Stimulated activated CD8-positive, alpha-beta memory T cell treated with anti-CD3 and anti-CD28 coated beads, Interleukin-4, amount 100 ng/mL, for 1 hour (primary cell): ENCODE data around the gene NLRX1.
"Not testable (repeated sequence)": the region's sequence is repeated elsewhere in the genome, so short reads cannot be mapped to it uniquely, and the experiment has no call there.

ENCODE experiments used
- DNase-seq, 2 donors: peaks; one replicate each; pipeline ENCODE4 v3.0.0-alpha.2; 2020; ENCODE audit warnings: low read depth in 2 of 2, low spot score in 1 of 2

The NLRX1 gene

DNA sequence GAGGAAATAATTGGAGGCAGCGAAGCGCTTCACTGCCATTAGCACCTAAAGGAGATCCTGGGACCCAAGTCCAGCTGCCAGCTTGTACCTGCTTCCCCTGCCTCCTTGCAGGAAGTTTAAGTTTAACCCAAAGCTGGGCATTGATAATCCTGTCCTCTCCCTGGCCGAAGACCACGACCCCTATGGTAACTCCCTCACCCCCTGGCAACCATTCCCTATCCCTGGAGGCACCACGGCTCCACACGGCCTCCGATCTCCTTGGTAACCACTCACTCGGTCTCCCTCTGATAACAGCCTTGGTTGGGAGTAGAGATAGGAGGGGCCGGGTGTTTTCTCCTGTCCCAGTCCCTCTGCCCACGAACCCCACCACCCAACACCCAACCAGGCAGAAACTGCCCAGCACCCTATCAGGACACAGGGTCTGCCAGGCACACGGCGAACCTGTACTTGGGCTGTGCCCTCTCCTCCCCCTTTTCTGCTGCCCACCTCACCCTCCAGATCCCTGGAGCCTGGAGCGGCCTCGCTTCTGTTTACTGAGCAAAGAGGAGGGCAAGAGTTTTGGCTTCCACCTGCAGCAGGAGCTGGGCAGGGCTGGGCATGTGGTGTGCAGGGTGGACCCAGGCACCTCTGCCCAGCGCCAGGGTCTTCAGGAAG is 17.6 kb downstream of the NLRX1 start:
- no peak for DNase-seq

DNA sequence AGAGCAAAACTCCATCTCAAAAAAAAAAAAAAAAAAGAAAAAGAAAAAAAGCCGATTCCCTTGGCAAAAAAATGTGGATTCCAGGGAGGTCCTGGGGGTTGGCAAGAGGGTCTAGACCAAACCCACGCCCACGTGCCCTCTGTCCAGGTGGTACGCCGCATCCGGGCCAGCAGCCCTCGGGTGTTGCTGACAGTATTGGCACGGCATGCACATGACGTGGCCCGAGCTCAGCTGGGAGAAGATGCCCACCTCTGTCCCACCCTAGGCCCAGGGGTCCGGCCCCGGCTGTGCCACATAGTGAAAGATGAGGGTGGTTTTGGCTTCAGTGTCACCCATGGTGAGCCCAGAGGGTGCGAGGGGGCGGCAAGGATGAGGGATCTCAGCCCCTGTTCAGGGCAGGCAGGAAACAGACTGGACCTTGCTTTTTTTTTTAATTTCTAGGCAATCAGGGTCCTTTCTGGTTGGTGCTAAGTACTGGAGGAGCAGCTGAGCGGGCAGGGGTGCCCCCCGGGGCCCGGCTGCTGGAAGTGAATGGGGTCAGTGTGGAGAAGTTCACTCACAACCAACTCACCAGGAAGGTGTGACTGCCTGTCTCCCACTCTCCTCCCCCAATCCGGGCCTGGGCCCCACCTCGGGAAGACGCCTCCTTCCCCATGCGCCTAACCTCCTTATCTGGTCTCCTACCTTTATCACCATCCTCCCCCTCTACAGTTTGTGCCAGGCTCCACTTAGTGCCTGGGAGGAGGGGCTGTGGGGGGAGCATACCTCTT is 18.8 kb downstream of the NLRX1 start:
- DNase-seq, result no peak

DNA sequence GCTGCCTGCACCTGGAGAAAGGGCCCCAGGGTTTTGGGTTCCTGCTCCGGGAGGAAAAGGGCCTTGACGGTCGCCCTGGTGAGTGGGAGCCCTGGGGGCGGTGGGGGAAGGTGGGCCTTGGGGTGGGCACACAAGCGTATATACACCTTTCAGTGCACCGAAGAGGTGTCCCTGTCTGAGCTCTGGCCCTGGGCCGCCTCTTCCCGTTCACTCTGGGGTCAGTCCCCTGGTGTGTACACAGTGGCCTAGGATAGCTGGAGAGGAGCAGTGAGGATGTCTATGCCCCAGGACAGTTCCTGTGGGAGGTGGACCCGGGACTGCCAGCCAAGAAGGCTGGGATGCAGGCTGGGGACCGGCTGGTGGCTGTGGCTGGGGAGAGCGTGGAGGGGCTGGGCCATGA is 19.5 kb downstream of the NLRX1 start:
- DNase-seq, result no peak

DNA sequence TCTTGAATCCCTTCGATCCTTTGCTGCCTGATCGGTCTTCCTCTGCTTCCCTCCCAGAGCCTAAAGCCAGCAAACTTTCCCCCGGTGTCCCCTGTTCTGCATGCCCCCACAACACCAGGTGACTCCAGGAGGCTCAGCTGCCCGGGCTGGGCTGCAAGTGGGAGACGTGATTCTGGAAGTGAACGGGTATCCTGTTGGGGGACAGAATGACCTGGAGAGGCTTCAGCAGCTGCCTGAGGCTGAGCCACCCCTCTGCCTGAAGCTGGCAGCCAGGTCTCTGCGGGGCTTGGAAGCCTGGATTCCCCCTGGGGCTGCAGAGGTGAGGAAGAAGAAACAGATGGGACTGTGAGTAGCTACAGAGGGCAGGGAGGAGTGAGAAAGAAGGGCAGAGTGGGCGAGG is 20.4 kb downstream of the NLRX1 start:
- DNase-seq, result no peak

DNA sequence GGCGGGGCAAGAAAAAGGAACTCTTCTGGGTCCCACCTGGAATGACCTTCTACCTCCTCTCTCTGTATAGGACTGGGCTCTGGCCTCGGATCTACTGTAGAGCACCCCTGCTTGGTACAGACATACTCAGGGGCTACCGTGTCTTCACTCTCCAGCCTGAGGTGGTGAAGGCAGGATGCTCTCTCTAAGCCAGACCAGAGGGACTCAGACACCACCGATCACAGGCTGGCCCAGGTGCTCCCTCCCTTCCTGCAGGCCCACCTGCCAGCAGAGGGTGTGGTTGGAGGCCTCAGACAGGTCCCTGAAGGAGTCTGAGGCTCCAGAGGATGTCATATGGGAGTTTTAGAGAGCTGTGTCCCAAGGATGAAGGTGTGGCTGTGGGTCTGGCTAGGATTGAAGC is 20.9 kb downstream of the NLRX1 start:
- DNase-seq, result no peak

DNA sequence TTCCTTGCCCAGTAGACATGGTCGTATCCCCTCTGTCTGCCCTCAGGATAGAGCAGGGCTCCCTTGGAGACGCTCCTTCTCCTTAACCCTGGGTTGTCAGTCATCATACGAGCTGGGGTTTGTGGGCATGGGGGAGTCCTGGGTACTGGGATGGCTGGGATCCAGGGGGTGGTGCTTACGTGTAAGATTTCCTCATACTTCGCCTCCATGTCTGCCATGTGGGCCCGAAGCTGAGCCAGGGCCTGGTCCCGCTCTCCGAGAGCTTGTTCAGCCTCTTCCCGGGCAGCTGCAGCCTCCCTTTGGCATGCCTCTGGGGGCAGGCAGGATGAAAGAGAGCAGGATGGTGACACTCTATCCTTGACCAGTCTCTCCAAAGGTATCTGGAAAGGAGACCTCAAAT is 22.0 kb downstream of the NLRX1 start:
- DNase-seq, result no peak

DNA sequence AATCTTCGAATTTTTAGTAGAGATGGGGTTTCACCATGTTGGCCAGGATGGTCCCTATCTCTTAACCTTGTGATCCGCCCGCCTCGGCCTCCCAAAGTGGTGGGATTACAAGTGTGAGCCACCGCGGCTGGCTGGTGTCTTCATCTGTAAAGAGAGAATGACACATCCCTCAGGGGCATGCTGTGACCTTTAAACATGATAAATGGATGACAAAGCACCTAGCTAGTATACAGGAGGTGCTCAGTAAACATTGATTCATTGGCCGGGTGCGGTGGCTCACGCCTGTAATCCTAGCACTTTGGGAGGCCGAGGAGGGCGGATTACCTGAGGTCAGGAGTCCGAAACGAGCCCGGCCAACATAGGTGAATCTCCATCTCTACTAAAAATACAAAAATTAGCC is 22.7 kb downstream of the NLRX1 start:
- not testable (repeated sequence) for DNase-seq

DNA sequence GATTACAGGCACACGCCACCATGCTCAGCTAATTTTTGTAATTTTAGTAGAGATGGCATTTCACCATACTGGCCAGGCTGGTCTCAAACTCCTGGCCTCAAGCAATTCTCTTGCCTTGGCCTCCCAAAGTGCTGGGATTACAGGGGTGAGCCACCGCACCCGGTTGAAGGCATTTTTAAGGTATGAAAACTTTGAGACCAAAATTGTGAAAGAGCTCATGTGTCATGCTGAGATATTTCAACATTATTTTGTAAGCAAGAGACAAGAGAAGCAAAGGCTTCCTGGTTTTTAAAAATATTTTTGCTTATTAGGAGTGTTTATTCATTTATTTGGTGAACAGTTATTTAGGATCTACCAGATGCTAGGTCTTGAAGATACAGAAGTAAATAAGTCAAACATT is 23.6 kb downstream of the NLRX1 start:
- no peak for DNase-seq

DNA sequence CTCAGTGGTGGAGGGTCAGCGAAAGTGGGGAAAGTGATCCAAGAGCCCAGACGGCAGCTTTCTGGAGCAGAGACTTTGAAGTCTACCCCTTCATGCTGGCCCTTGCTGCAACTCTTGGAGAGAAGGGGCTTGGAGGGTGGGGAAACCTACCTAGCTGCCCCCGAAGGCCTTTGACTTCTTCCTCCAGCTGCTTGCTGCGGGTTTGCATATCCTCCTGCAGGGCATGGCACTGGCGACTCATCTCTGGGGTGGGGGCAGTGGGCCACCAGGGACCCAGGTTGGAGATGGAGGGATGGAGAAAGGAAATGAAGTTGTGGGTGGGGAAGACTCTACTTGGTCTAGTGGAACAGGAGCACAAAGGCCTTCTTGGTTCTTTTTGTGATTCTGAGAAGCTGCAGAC is 24.5 kb downstream of the NLRX1 start:
- DNase-seq, result no peak

DNA sequence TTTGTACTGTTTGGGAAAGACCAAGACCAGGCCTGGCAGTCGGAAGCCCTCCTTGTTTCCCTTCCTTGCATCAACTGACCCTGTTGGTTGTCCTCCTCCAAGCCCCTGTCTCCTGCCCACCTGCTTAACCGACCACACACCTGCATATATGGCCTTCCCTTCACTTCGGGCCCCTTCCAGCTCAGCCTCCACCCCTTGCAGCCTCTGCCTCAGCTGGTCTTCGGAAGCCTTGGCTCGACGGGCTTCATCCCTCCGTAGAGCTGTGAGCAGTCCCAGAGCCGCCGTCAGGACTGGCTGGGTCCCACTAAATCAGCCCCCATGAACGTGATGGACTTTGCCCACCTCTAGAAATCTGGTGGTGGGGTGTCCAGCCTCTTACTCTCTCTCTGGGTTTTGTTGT is 25.1 kb downstream of the NLRX1 start:
- no peak for DNase-seq

DNA sequence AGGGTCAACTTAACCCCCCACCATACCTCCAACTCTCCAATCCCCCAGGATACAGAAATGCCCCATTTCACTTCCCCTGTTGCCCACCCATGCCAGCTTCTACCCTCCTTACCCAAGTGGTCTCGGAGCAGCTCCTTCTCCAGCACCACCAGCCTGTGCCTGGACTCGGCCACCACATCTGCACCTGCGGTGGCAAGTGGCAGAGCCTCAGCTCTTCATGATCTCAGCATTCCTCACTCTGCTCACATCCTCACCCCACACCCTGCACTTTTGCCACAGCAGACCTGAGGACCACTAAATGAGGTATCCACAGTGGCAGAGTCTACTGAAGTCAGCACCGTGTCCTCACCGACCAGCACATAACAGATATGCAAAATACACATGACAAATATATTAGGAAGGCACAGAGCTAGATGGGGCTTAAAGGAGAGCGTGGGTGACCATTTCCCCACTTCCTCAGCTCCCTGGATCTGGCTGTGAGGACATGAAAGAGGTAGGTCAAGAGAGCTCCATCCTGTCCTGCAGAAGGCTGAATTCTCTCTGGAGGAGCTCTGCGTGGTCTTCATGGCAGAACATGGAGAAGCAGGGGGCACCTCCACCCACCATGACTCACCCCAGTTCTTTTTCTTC is 26.4 kb downstream of the NLRX1 start:
- no peak for DNase-seq

DNA sequence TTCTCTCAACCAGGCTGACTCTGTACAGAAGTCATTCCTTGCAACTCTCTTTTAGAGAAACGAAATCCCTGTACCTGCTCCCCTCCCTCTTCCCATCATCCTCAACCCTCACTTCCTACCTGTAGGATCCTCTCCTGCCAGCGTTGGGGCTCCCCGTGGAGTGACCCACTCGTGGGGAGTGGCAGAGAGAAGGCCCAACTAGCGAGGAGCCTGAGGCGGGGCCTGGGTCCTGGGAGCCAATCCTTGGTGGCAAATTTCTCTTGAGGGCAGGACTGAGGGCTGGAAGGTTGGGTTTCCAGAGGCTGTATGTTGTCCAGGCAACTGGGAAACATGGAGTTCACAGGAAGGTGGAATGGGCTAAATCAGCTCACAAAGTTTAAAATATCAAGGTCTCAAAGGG is 27.2 kb downstream of the NLRX1 start:
- DNase-seq, result no peak

DNA sequence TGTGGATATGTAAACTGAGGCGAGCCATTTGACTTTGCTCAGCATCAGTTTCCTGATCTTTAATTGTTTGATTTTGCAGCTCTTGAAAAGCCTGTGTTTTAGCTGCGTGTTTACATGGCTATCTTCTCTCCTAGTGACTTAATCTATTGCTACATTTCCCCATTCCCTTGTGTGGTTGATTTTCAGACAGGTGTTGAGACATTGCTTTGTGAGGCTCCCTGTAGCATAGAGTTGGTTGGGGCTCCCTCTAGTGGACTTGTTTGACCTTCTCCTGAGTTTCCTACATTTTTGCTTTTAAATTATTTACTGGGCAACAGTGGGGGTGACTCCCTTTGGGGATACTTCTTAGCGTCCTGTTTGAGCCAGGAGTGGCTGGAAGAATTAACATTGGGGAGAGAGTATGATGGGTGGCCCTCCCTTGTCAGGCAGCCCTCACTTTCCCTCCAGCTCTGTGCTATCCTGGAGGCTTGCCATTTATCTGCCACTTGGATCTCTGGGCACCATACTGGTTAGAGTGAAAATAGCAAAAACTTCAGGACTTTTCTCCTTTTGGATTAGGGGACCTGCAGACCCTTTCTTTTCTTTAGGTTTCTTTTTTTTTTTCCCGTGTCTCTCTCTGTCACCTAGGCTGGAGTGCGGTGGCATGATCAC is 28.4 kb downstream of the NLRX1 start:
- peak in 1 of 2 donors; percentile 33 for DNase-seq

DNA sequence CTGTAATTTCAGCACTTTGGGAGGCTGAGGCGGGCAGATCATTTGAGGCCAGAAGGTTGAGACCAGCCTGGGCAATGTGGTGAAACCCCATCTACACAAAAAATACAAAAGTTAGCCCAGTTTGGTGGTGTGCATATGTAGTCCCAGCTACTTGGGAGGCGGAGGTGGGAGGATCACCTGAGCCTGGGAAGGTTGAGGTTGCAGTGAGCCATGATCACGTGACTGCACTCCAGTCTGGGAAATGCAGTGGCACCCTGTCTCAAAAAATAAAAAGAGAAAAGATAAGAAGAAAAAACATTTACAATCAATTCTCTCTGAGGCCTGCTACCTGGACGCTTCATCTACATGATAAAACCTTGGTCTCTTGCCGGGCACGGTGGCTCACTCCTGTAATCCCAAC is 30.4 kb downstream of the NLRX1 start:
- no peak for DNase-seq

DNA sequence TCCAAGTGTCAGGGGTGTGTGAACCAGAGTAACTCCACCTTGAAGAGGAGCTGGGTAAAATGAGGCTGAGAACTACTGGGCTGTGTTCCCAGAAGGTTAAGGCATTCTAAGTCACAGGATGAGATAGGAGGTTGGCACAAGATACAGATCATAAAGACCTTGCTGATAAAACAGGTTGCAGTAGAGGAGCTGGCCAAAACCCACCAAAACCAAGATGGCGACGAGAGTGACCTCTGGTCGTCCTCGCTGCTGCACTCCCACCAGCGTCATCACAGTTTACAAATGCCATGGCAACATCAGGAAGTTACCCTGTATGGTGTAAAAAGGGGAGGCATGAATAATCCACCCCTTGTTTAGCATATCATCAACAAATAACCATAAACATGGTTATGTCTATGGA is 32.7 kb downstream of the NLRX1 start:
- DNase-seq, result not testable (repeated sequence)

DNA sequence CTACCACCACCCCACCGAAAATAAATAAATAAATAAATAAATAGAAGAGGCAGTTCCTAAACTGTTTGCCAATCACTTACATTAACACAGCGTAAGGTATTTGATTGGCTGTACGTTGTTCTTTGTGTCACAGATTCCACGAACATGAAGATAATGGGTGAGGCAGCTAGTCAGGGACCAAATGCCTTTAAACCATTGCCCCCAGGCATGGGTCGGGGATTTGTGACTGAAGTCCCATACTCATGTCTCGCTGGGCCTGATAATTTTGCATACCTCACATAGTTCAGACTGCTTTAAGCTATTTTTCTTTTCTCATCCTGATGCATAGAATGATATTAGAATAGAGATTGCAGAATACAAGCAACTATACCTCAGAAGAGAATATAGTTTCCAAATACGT is 34.0 kb downstream of the NLRX1 start:
- DNase-seq, result no peak

DNA sequence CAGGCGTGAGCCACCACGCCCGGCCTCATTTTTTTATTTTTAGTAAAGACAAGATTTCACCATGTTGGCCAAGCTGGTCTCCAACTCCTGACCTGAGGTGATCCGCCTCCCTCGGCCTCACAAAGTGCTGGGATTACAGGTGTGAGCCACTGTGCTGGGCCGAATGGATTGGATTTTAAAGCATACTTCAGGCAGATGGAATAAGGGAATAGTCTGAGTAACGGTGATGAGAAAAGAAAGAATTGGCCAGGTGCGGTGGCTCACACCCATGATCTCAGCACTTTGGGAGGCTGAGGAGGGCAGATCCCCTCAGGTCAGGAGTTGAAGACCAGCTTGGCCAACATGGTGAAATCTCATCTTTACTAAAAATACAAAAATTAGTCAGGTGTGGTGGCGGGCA is 35.5 kb downstream of the NLRX1 start:
- DNase-seq, result no peak

DNA sequence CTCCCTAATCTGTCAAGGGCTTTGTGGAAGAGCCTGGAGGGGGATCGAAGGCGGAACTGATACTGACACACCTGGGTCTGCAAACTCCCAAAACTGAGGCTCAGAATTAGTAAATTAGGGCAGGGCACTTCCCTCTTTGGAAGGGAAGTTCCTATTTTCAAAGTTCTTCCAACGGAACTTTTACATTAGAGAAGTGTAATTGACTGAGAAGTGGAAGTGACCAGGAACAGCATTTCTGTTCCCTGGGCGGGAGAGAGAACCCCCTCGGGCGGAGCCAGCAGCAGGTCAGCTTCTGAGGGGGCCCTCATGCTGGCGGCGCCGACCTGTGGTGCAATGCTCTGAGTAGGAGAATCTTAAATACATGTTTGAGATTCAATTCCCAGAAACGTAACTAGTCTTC is 36.6 kb downstream of the NLRX1 start:
- no peak for DNase-seq

DNA sequence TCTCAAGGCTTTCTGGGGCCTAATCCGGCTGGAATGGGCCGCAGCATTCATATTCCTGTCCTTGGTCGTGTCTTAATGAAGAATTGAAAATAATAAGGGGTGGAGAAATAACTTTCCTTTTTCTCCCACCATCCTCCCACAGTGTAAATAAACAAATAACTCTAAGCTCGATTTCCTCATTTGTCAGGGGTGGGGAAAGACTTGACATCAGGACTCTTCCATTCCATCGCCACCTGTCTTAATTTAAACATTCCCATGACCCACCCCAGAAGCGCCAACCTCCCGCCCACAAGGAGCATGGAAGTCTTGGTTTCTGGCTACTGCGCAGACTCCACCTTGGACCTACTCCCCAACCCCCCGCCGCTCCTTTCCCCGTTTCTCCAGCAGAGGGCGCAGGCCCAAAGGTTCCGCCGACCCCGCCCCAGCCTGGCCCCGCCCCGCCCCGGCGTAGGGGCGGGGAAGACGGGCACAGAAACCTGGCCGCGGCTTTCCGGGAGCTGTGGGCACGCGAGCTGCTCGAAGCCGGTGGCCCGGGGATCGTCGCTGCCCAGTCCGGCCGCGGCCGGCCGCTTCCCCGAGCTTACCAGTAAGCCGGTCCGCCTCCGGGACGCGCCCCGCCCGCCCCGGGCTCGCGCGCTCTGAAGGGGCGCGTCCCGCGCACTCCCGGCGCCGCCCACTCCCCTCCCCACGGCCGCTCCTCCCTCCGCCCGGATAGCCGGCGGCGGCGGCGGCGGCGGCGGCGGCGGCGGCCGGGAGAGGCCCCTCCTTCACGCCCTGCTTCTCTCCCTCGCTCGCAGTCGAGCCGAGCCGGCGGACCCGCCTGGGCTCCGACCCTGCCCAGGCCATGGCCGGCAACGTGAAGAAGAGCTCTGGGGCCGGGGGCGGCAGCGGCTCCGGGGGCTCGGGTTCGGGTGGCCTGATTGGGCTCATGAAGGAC is 37.3 kb downstream of the NLRX1 start, which contains the start of gene CBL:
Gene CBL (plus strand): TSS at position 766 of the 937 bp plus-strand sequence. CDS start 79 bp downstream, at position 845.
- DNase-seq, result peak; percentile 97

DNA sequence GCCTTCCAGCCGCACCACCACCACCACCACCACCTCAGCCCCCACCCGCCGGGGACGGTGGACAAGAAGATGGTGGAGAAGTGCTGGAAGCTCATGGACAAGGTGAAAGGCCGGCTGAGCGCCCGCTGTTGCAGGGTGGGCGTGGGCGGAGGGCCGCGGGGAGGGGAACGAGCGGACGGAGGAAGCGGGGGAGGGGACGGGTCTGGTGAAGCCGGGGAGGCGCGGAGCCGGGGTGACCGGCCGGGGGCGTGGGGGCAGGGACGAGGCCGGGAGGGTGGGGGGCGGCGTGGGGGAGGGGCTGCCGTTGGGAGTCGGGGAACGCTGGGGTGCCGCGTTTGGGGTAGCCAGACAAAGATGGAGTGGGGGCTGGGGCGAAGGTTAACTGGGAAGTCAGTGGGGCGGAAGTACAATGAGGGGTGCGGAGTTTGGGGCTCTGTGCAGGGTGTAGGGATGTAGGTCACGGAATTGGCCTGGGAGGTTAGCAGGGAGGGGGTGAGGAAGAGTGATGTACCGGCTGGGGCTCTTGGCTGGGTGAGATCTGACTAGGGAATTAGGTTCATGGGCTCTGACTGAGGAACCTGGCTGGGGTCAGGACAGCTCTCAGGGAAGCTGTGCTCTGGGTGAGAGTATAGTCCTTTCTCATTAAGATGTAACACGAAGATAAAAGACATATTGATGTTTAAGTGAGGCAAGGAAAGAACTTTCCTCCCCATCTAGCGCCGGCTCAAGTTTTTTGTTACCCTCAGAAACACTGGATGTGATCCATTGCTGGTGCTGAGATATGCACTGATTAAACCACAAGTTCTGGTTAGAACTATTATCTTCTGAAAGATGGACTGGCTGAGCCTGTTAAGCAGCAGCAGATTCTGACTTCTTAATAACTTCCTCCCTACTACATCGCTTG is 38.2 kb downstream of the NLRX1 start:
- DNase-seq, result peak; percentile 15 to 19
